Breast epithelium (tissue), 4 donors: ENCODE measurements around the gene C6orf89. TPM values are rescaled to one million over a fixed set of nuclear protein-coding genes. Genes with fewer than 3 reads are reported as not detected.
A peak's percentile ranks its signal among the peaks of the same experiment; 100 is the strongest.

Experiments used
- DNase-seq, 2 donors: peaks; one replicate each; pipeline ENCODE4 v3.0.0-alpha.2; 2019; ENCODE audit warnings: low spot score in 2 of 2
- H3K27ac ChIP-seq, 2 donors: fragments of 200-600 bp; sonication (generic) in 1 of 2; one replicate each; pipeline ENCODE4 v1.5.1; 2016 to 2019; ENCODE audit warnings: mild to moderate bottlenecking in 1 of 2
- H3K27me3 ChIP-seq, 2 donors: fragments of 200-600 bp; sonication (generic) in 1 of 2; one replicate each; pipeline versions ENCODE4 v1.5.1 to v1.6.0; 2017 to 2019; ENCODE audit warnings: control low read depth in 1 of 2, mild to moderate bottlenecking in 1 of 2
- H3K36me3 ChIP-seq: fragments of 200-600 bp; one replicate; pipeline ENCODE4 v1.5.1; 2019
- H3K4me1 ChIP-seq, 2 donors: fragments of 200-600 bp; sonication (generic); one replicate each; pipeline ENCODE4 v1.5.1; 2016 to 2019; ENCODE audit warnings: control low read depth in 1 of 2
- H3K4me3 ChIP-seq, 3 donors: fragments of 200-600 bp; sonication (generic); 1 replicate in 2 of 3; 2 replicates in 1 of 3; pipeline ENCODE4 v1.5.1; 2016 to 2019; ENCODE audit warnings: mild to moderate bottlenecking in 3 of 3, moderate library complexity in 2 of 3
- H3K9me3 ChIP-seq, 2 donors: fragments of 200-600 bp; sonication (generic) in 1 of 2; one replicate each; pipeline ENCODE4 v1.5.1; 2016 to 2019; ENCODE audit warnings: control low read depth in 1 of 2
- CTCF ChIP-seq, 3 donors: fragments of 450-650 bp; IDR thresholded peaks; one replicate each; pipeline ENCODE4 v1.5.1; 2016 to 2017; ENCODE audit warnings: antibody characterized with exemption in 3 of 3, mild to moderate bottlenecking in 3 of 3, moderate library complexity in 3 of 3
- POLR2A ChIP-seq: fragments of 450-650 bp; IDR thresholded peaks from one replicate; pipeline ENCODE4 v1.6.1; 2016; ENCODE audit warnings: antibody characterized with exemption, mild to moderate bottlenecking, moderate library complexity
- POLR2AphosphoS5 ChIP-seq, 3 donors: sonication (generic); formaldehyde crosslinking; IDR thresholded peaks; one replicate each; pipeline ENCODE4 v1.6.1; 2017; ENCODE audit warnings: antibody characterized with exemption in 3 of 3
- intact Hi-C: fragments of 100-400 bp; cut with DNase I; formaldehyde crosslinking; loops from one replicate; pipeline ENCODE4 v1.15.1; 2023; ENCODE audit warnings: low total_unique reads
- total RNA-seq, 3 donors: library from RNA; depleted of rRNA; stranded (reverse); fragments of >200 nt; gene quantifications; one replicate each; pipeline ENCODE4 v1.1.0, GENCODE V29; 2016

Gene C6orf89
- total RNA-seq, 3 donors from 2014 or later = 32.8 to 58.7 (median 45.4) TPM

- Histone ChIP-seq H3K4me3 (peak within 1 kb of the TSS; percentile 42 to 68 (median 57)), H3K4me1 (peaks cover 5% of the 10 kb centered on the region in 2 donors), H3K36me3 (no peaks in the 10 kb centered on the region), H3K9me3 (no peaks in the 10 kb centered on the region), H3K27ac (no peak within 1 kb of the TSS), H3K27me3 (no peaks in the 10 kb centered on the region)
- no peak for TF ChIP-seq POLR2A
- TF ChIP-seq CTCF (IDR thresholded peaks at IDR 0.05) = no peak
- TF ChIP-seq POLR2AphosphoS5 (IDR thresholded peaks at IDR 0.05) = no peak
- DNase-seq = no peak
- intact Hi-C loops = no loop called here
Measured at GRCh38 chr6:36838896-36839748, 46.6 kb upstream of the C6orf89 start, which contains the start of gene CPNE5. CPNE5 (minus strand) TSS chr6:36839444; CDS start chr6:36839377, 67 bp downstream.

GRCh38 chr6:36839749-36840431, 45.9 kb upstream of the C6orf89 start:
- Histone ChIP-seq H3K4me3 (peak overlapping the region; percentile 42 to 68 (median 57)), H3K9me3 (no peaks in the 10 kb centered on the region), H3K4me1 (peaks cover 5% of the 10 kb centered on the region in 2 donors), H3K36me3 (no peaks in the 10 kb centered on the region), H3K27ac (no peak overlapping the region), H3K27me3 (no peaks in the 10 kb centered on the region)
- DNase-seq = no peak
- intact Hi-C loops = no loop called here
- TF ChIP-seq POLR2A (no peak), POLR2AphosphoS5 (IDR thresholded peaks at IDR 0.05) (no peak), CTCF (IDR thresholded peaks at IDR 0.05) (no peak)

- Histone ChIP-seq H3K36me3 (no peaks in the 10 kb centered on the region), H3K27me3 (no peaks in the 10 kb centered on the region), H3K4me3 (peak overlapping the region; percentile 42 to 68 (median 57)), H3K9me3 (no peaks in the 10 kb centered on the region), H3K27ac (peak overlapping the region in 1 of 2 donors; percentile 12), H3K4me1 (peaks cover 5% of the 10 kb centered on the region in 2 donors)
- no peak for DNase-seq
- intact Hi-C loops = no loop called here
- no peak for TF ChIP-seq POLR2A
- peak in 1 of 3 donors; percentile 39 for TF ChIP-seq POLR2AphosphoS5 (IDR thresholded peaks at IDR 0.05)
Measured at GRCh38 chr6:36840432-36841403, 45.0 kb upstream of the C6orf89 start.

- intact Hi-C loops = no loop called here
- Histone ChIP-seq H3K4me3 (no peak overlapping the region), H3K36me3 (no peaks in the 10 kb centered on the region), H3K27ac (no peak overlapping the region), H3K9me3 (no peaks in the 10 kb centered on the region), H3K4me1 (peaks cover 5% of the 10 kb centered on the region in 2 donors), H3K27me3 (no peaks in the 10 kb centered on the region)
- TF ChIP-seq CTCF (IDR thresholded peaks at IDR 0.05) (no peak), POLR2AphosphoS5 (IDR thresholded peaks at IDR 0.05) (no peak), POLR2A (no peak)
- DNase-seq = no peak
Measured at GRCh38 chr6:36841756-36842155, 44.0 kb upstream of the C6orf89 start.

- TF ChIP-seq POLR2A (no peak), POLR2AphosphoS5 (IDR thresholded peaks at IDR 0.05) (no peak), CTCF (IDR thresholded peaks at IDR 0.05) (no peak)
- H3K4me3 ChIP-seq = no peak overlapping the region
- no peaks in the 10 kb centered on the region for H3K36me3 ChIP-seq
- H3K4me1 ChIP-seq = peaks cover 5% of the 10 kb centered on the region in 2 donors
- H3K27me3 ChIP-seq = no peaks in the 10 kb centered on the region
- intact Hi-C loops = no loop called here
- DNase-seq = no peak
- no peaks in the 10 kb centered on the region for H3K9me3 ChIP-seq
- H3K27ac ChIP-seq = no peak overlapping the region
Measured at GRCh38 chr6:36843170-36843569, 42.6 kb upstream of the C6orf89 start.
